ENCODE measurements around the gene TMEM256.

DNA sequence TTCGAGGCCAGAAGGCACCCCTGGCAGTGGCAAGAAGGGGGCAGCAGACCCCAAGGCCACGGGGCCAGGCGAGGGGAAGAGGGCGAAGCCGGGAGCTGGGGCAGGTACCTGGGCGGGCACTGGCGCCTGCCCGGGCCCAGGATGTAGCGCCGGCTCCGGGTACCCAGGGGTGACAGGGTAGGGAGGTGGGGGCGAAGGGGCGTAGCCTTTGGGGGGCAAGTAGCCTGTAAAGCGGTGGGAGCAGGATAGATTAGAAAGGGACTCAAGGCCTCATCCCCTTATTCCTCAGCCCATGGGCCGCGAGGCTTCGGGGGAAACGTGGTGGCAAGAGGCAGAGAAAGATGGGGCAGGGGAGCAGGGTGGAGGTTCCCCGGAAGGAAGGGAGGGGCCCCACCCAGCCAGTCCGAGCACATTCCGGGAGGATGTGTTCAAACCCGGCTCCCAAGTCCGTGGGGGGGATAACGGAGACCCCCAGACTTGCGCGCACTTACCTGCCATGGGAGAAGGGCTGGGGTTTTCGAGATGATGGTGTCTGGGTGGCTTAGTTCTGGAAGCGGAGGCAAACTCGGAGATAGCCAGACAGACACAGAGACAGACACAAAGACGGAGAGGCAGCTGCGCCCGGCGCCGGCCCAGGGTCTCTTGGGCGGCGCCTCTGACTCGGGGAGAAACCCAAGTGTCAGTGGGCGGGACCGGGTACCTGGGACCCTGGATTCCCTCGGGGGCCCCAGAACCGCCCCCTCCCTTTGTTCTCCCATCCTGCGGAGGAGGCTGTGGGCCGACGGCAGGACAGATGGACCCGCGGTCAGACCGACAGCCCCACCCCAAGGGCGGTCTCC is 10.1 kb downstream of the TMEM256 start:
- TF ChIP-seq POLR2A (IDR thresholded peaks at IDR 0.05; ENCODE audit: low read length) (no peak), GATA1 (IDR thresholded peaks at IDR 0.05; ENCODE audit: low read depth, low read length) (no peak)
